GM12878 (cell line): ENCODE measurements around the gene DIO1. TPM values are rescaled to one million over a fixed set of nuclear protein-coding genes. Genes with fewer than 3 reads are reported as not detected.

Source experiments
- CREB1 ChIP-seq: IDR thresholded peaks from 2 replicates; pipeline ENCODE4 v1.6.1; 2012; ENCODE audit warnings: low read depth, mild to moderate bottlenecking, inconsistent platforms
- EP300 ChIP-seq, 2 experiments: fragments of 150-350 bp in 1 of 2; IDR thresholded peaks; 2 replicates each; pipeline ENCODE4 v1.6.1; 2011 to 2012; ENCODE audit warnings: low read depth in 2 of 2, low read length in 2 of 2, borderline replicate concordance in 1 of 2, improper control_type of control experiment in 1 of 2, inconsistent platforms in 1 of 2; ENCODE audit not compliant: control insufficient read depth in 1 of 2
- ESRRA ChIP-seq: IDR thresholded peaks from 2 replicates; pipeline ENCODE4 v1.6.1; 2012; ENCODE audit warnings: mild to moderate bottlenecking, low read length, improper control_type of control experiment
- ETV6 ChIP-seq, 2 experiments: fragments of 450-650 bp in 1 of 2; IDR thresholded peaks in 1 of 2; conservative IDR thresholded peaks in 1 of 2; 2 replicates each; pipeline ENCODE4 v1.6.1; 2014; ENCODE audit warnings: antibody characterized with exemption in 1 of 2, borderline replicate concordance in 1 of 2, low read depth in 1 of 2, mild to moderate bottlenecking in 1 of 2, moderate library complexity in 1 of 2
- FOXK2 ChIP-seq: fragments of 450-650 bp; IDR thresholded peaks from 2 replicates; pipeline ENCODE4 v1.6.1; 2017; ENCODE audit warnings: mild to moderate bottlenecking, moderate library complexity
- HCFC1 ChIP-seq: fragments of 150-350 bp; IDR thresholded peaks from 2 replicates; pipeline ENCODE4 v1.6.1; 2014; ENCODE audit warnings: low read length
- MYB ChIP-seq: fragments of 150-350 bp; IDR thresholded peaks from 2 replicates; pipeline ENCODE4 v1.6.1; 2014; ENCODE audit warnings: mild to moderate bottlenecking, low read depth, low read length, borderline replicate concordance
- NFXL1 ChIP-seq: fragments of 450-650 bp; IDR thresholded peaks from 2 replicates; pipeline ENCODE4 v1.6.1; 2017; ENCODE audit warnings: antibody characterized with exemption, mild to moderate bottlenecking, borderline replicate concordance
- RB1 ChIP-seq: fragments of 450-650 bp; formaldehyde crosslinking; IDR thresholded peaks from 2 replicates; pipeline ENCODE4 v1.6.1; 2017; ENCODE audit warnings: mild to moderate bottlenecking, borderline replicate concordance
- RELA ChIP-seq: fragments of 450-650 bp; IDR thresholded peaks from 2 replicates; pipeline ENCODE4 v1.8.0; 2014; ENCODE audit warnings: borderline replicate concordance; ENCODE audit not compliant: partially characterized antibody
- RFX5 ChIP-seq: IDR thresholded peaks from 2 replicates; pipeline ENCODE4 v1.6.1; 2011; ENCODE audit warnings: low read depth, low read length, improper control_type of control experiment
- RUNX3 ChIP-seq: IDR thresholded peaks from 2 replicates; pipeline ENCODE4 v1.6.1; 2012; ENCODE audit warnings: low read length, inconsistent platforms
- SIX5 ChIP-seq: IDR thresholded peaks from 2 replicates; pipeline ENCODE4 v1.6.1; 2011; ENCODE audit warnings: mild to moderate bottlenecking, low read depth, low read length, moderate library complexity; ENCODE audit not compliant: severe bottlenecking
- SMC3 ChIP-seq: IDR thresholded peaks from 2 replicates; pipeline ENCODE4 v1.6.1; 2011; ENCODE audit warnings: low read length, improper control_type of control experiment, borderline replicate concordance
- SUZ12 ChIP-seq: fragments of 200-600 bp; sonication (generic); IDR thresholded peaks from one replicate; pipeline ENCODE4 v1.6.1; 2018; ENCODE audit warnings: antibody characterized with exemption, mild to moderate bottlenecking; ENCODE audit not compliant: unreplicated experiment
- USF2 ChIP-seq: IDR thresholded peaks from 2 replicates; pipeline ENCODE4 v1.6.1; 2011; ENCODE audit warnings: low read depth, low read length, improper control_type of control experiment, borderline replicate concordance
- ZBTB11 ChIP-seq: fragments of 450-650 bp; formaldehyde crosslinking; IDR thresholded peaks from 2 replicates; pipeline ENCODE4 v1.5.0; 2022; ENCODE audit warnings: mild to moderate bottlenecking, missing genetic modification characterization
- ZNF592 ChIP-seq: fragments of 450-650 bp; IDR thresholded peaks from 2 replicates; pipeline ENCODE4 v1.6.1; 2017; ENCODE audit warnings: mild to moderate bottlenecking, moderate library complexity
- ZNF622 ChIP-seq: fragments of 450-650 bp; IDR thresholded peaks from 2 replicates; pipeline ENCODE4 v1.6.1; 2017; ENCODE audit warnings: mild to moderate bottlenecking, inconsistent platforms
- ZSCAN29 ChIP-seq: fragments of 450-650 bp; IDR thresholded peaks from 2 replicates; pipeline ENCODE4 v1.6.1; 2017; ENCODE audit warnings: mild to moderate bottlenecking, moderate library complexity
- polyA plus RNA-seq, 11 experiments: library from polyadenylated mRNA; depleted of rRNA in 4 of 11; unstranded in 6 of 11; stranded (reverse) in 5 of 11; fragments of >200 nt; fragmentation: Nextera tagmentation in 4 of 11; fragmentation: Illumina TruSeq in 1 of 11; extraction: Ambion mirVana in 4 of 11; extraction: Trizol in 1 of 11; gene quantifications; 1 replicate in 1 of 11; 2 replicates in 10 of 11; pipeline versions ENCODE4 v1.2.1 to v1.2.3, GENCODE V29; 2011 to 2016; ENCODE audit warnings: inconsistent platforms in 2 of 11, missing spikeins in 2 of 11, low read depth in 1 of 11
- total RNA-seq, 4 experiments: library from RNA; depleted of rRNA in 3 of 4; stranded (reverse); fragments of >200 nt in 3 of 4; fragmentation: Illumina TruSeq in 1 of 4; extraction: Trizol in 1 of 4; gene quantifications; 2 replicates each; pipeline versions ENCODE4 v1.2.1 to v1.2.3, GENCODE V29; 2013 to 2021

The DIO1 gene
- total and polyA plus RNA-seq, 10 of the 15 experiments (the other 5 are each of a cell fraction or from before 2014, with no cell fraction given) = 0.11 to 0.26 (median 0.12) TPM; not detected in 6

- no peak for TF ChIP-seq EP300 (IDR thresholded peaks at IDR 0.05; ENCODE audit: borderline replicate concordance in 1 of 2, control insufficient read depth in 1 of 2, low read depth in 2 of 2, low read length in 2 of 2)
- no peak for TF ChIP-seq ZBTB11 (CRISPR knock-in tag)
- TF ChIP-seq SUZ12 = no peak
- no peak for TF ChIP-seq USF2
- no peak for TF ChIP-seq SMC3
- no peak for TF ChIP-seq NFXL1
- TF ChIP-seq RUNX3 = peak; percentile 45
- TF ChIP-seq RB1 = 0 out of 2 replicates have a peak, but pooled peaks have one; percentile 39
- no peak for TF ChIP-seq ZNF622
- no peak for TF ChIP-seq RFX5
- TF ChIP-seq ZNF592 = no peak
- peak in 1 of 2 experiments; percentile 9; a peak in 1 of 4 replicates for TF ChIP-seq ETV6 (conservative IDR thresholded peaks at IDR 0.05 in 1 of 2, IDR thresholded peaks at IDR 0.05 in 1 of 2; ENCODE audit: borderline replicate concordance in 1 of 2, low read depth in 1 of 2)
- no peak for TF ChIP-seq ZSCAN29
- TF ChIP-seq HCFC1 = 0 out of 2 replicates have a peak, but pooled peaks have one; percentile 16
- no peak for TF ChIP-seq RELA
- no peak for TF ChIP-seq MYB
- TF ChIP-seq CREB1 = peak; percentile 63; the same call in 1 of the 2 replicates
- TF ChIP-seq SIX5 = no peak
- no peak for TF ChIP-seq ESRRA
- peak; percentile 68 for TF ChIP-seq FOXK2
Measured at GRCh38 chr1:53889304-53890298, 4.4 kb upstream of the DIO1 start, which contains the start of gene YIPF1 (continued).
